ENCODE results near the gene RGSL1. TPM values are rescaled to one million over a fixed set of nuclear protein-coding genes. Genes with fewer than 3 reads are reported as not detected.

The RGSL1 gene
- total RNA-seq, 1 donor from 2014 or later = not detected

DNA sequence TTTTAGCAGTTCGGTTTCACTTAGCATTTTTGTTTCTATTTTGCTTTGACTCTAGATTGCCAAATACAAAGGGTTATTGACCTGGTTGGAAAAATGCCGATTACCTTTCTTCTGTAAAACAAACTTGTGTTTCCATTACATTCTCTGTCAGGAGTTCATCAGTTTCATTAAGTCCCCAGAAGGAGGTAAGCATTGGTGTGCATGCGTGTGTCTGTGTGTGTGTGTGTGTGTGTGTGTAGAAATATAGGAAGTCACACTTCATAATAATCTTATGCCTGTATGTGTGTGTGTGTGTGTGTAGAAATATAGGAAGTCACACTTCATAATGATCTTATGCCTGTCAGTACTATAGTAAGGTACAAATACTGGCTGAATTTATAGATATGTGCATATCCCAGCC lies 10.0 kb downstream of the RGSL1 start:
- Histone ChIP-seq H3K27ac (replicated peaks) (no peak overlapping the region), H3K36me3 (no peaks in the 10 kb centered on the region), H3K4me1 (no peaks in the 10 kb centered on the region), H3K9me3 (replicated peaks) (peaks cover 4% of the 10 kb centered on the region), H3K4me3 (no peak overlapping the region), H3K27me3 (ENCODE audit: low read depth) (peaks cover 35% of the 10 kb centered on the region)
- intact Hi-C loops (cut with micrococcal nuclease) = no loop called here
- no peak for DNase-seq
- TF ChIP-seq, protein P1, sequence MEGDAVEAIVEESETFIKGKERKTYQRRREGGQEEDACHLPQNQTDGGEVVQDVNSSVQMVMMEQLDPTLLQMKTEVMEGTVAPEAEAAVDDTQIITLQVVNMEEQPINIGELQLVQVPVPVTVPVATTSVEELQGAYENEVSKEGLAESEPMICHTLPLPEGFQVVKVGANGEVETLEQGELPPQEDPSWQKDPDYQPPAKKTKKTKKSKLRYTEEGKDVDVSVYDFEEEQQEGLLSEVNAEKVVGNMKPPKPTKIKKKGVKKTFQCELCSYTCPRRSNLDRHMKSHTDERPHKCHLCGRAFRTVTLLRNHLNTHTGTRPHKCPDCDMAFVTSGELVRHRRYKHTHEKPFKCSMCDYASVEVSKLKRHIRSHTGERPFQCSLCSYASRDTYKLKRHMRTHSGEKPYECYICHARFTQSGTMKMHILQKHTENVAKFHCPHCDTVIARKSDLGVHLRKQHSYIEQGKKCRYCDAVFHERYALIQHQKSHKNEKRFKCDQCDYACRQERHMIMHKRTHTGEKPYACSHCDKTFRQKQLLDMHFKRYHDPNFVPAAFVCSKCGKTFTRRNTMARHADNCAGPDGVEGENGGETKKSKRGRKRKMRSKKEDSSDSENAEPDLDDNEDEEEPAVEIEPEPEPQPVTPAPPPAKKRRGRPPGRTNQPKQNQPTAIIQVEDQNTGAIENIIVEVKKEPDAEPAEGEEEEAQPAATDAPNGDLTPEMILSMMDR (IDR thresholded peaks at IDR 0.05; ENCODE audit: borderline replicate concordance) = no peak

GRCh38 chr1:182460550-182460951 lies 10.6 kb downstream of the RGSL1 start:
- no peaks in the 10 kb centered on the region for H3K4me1 ChIP-seq
- TF ChIP-seq, protein P1 (IDR thresholded peaks at IDR 0.05; ENCODE audit: borderline replicate concordance) = no peak
- DNase-seq = no peak
- no peak overlapping the region for H3K4me3 ChIP-seq
- H3K9me3 ChIP-seq (replicated peaks) = peaks cover 8% of the 10 kb centered on the region
- H3K27ac ChIP-seq (replicated peaks) = no peak overlapping the region
- intact Hi-C loops (cut with micrococcal nuclease) = no loop called here
- H3K36me3 ChIP-seq = no peaks in the 10 kb centered on the region
- peaks cover 29% of the 10 kb centered on the region for H3K27me3 ChIP-seq (ENCODE audit: low read depth)

DNA sequence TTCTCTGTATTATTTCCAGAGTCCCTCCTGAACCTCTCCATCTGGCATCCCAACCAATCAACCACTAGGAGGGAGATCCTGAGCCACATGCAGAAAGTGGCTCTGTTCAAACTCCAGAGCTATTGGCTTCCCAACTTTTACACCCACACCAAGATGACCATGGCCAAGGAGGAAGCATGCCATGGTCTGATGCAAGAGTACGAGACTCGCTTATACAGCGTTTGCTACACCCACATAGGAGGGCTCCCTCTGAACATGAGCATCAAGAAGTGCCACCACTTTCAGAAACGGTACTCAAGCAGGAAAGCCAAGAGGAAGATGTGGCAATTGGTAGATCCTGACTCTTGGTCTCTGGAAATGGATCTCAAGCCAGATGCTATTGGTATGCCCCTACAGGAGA lies 23.6 kb downstream of the RGSL1 start:
- Histone ChIP-seq H3K9me3 (replicated peaks) (peaks cover 22% of the 10 kb centered on the region), H3K36me3 (no peaks in the 10 kb centered on the region), H3K4me3 (no peak overlapping the region), H3K4me1 (no peaks in the 10 kb centered on the region), H3K27ac (replicated peaks) (no peak overlapping the region), H3K27me3 (ENCODE audit: low read depth) (peaks cover 14% of the 10 kb centered on the region)
- DNase-seq = no peak
- TF ChIP-seq, protein P1 (IDR thresholded peaks at IDR 0.05; ENCODE audit: borderline replicate concordance) = no peak
- intact Hi-C loops (cut with micrococcal nuclease) = no loop called here

- intact Hi-C loops (cut with micrococcal nuclease) = no loop called here
- DNase-seq = peak; percentile 32
- Histone ChIP-seq H3K27ac (replicated peaks) (no peak overlapping the region), H3K27me3 (ENCODE audit: low read depth) (peaks cover 20% of the 10 kb centered on the region), H3K9me3 (replicated peaks) (peaks cover 28% of the 10 kb centered on the region), H3K36me3 (no peaks in the 10 kb centered on the region), H3K4me1 (no peaks in the 10 kb centered on the region), H3K4me3 (no peak overlapping the region)
- TF ChIP-seq, protein P1 (IDR thresholded peaks at IDR 0.05; ENCODE audit: borderline replicate concordance) = no peak
Observed at GRCh38 chr1:182476625-182477024, 26.7 kb downstream of the RGSL1 start.

DNA sequence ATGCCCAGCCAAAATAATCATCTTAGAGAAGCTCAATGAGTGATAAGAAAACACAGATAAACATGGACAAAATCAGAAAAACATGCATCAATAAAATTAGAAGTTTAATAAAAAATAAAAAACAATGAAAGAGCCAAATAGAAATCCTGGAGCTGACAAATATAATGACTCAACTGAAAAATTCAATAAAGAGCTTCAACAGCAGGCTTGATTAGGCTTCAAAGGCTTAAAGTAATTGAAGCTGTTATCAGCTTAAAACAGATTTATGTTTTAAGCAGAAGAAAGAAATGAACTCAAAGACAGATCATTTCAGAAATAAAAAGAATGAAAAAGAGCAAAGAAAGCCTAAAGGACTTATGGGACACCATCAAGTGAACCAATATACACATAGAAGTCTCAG lies 28.3 kb downstream of the RGSL1 start:
- no peak overlapping the region for H3K4me3 ChIP-seq
- intact Hi-C loops (cut with micrococcal nuclease) = no loop called here
- DNase-seq = no peak
- H3K36me3 ChIP-seq = no peaks in the 10 kb centered on the region
- no peak overlapping the region for H3K27ac ChIP-seq (replicated peaks)
- H3K9me3 ChIP-seq (replicated peaks) = peaks cover 28% of the 10 kb centered on the region
- no peaks in the 10 kb centered on the region for H3K4me1 ChIP-seq
- TF ChIP-seq, protein P1 (IDR thresholded peaks at IDR 0.05; ENCODE audit: borderline replicate concordance) = no peak
- H3K27me3 ChIP-seq (ENCODE audit: low read depth) = peaks cover 10% of the 10 kb centered on the region

- Histone ChIP-seq H3K4me3 (no peak overlapping the region), H3K36me3 (no peaks in the 10 kb centered on the region), H3K4me1 (no peaks in the 10 kb centered on the region), H3K9me3 (replicated peaks) (peaks cover 6% of the 10 kb centered on the region), H3K27me3 (ENCODE audit: low read depth) (peaks cover 6% of the 10 kb centered on the region), H3K27ac (replicated peaks) (no peak overlapping the region)
- no peak for DNase-seq
- TF ChIP-seq, protein P1 (IDR thresholded peaks at IDR 0.05; ENCODE audit: borderline replicate concordance) = no peak
- intact Hi-C loops (cut with micrococcal nuclease) = no loop called here
Observed at GRCh38 chr1:182484067-182484466, 34.1 kb downstream of the RGSL1 start.

All from left ventricle myocardium inferior (tissue), 1 donor.